ENCODE data around the gene ATXN10.

The ATXN10 gene

DNA sequence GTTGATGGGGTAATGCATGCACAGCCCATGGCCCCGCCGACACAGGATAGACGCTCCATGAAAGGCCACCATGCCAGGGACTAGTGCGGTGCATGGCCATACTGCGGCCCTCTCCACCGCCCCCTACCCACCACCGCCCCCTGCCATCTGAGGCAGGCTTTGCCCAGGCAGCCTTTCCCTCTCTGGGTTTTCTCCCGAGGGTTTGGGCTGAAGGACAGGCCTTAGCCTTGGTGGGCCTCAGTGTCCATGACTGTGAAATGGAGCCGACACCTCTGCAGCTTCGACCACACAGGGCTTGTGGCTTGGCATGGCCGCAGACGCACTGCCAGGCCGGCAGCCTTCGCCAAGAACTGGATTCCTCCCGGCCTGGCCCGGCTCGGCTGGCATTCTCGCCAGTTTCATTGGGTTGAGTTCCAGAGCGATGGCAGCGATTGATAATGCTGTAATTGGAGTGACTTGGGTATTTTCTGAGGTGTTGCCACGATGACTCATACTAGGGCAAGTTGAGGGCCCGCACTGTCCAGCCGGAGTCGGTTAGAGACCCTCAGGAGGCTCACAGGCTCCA lies 194.0 kb downstream of the ATXN10 start:
- H3K9ac ChIP-seq (ENCODE audit: low read length): no peak overlapping the region
- peaks cover 65% of the 10 kb centered on the region for H3K27me3 ChIP-seq (ENCODE audit: control insufficient read depth, insufficient read depth, low read length)
- H3K4me3 ChIP-seq (ENCODE audit: low read length): no peak overlapping the region
- H3K36me3 ChIP-seq (ENCODE audit: control insufficient read depth, insufficient read depth, low read length): no peaks in the 10 kb centered on the region
- H3K4me1 ChIP-seq (ENCODE audit: control insufficient read depth, insufficient read depth, low read length): peaks cover 13% of the 10 kb centered on the region
- H3K9me3 ChIP-seq (ENCODE audit: control insufficient read depth, low read length): no peaks in the 10 kb centered on the region

DNA sequence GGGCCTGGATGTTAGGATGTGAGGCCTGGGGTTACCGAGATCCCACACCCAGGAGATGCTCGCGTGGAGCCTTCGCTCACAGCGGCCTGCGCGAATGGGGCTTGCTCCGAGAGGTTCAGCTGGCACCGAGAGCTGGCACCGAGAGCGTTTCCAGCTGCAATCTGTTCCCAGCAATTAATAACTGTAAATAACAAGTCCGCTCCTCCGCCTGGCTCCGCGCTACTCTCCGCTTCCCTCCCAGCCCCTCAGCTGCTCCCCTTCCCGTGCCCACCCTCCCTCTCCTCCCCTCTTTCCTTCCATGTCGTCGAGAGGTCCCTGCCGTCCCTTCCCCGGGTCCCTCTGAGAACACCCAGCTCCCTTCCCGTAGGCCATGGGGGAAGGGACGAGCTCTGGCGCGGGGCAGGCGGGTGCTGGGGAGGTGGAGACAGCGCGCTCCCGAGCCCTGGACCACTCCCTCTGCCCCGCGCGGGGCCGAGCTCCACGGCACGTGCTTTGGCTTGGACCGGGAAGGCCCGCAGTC lies 194.6 kb downstream of the ATXN10 start:
- peaks cover 65% of the 10 kb centered on the region for H3K27me3 ChIP-seq (ENCODE audit: control insufficient read depth, insufficient read depth, low read length)
- no peak overlapping the region for H3K4me3 ChIP-seq (ENCODE audit: low read length)

DNA sequence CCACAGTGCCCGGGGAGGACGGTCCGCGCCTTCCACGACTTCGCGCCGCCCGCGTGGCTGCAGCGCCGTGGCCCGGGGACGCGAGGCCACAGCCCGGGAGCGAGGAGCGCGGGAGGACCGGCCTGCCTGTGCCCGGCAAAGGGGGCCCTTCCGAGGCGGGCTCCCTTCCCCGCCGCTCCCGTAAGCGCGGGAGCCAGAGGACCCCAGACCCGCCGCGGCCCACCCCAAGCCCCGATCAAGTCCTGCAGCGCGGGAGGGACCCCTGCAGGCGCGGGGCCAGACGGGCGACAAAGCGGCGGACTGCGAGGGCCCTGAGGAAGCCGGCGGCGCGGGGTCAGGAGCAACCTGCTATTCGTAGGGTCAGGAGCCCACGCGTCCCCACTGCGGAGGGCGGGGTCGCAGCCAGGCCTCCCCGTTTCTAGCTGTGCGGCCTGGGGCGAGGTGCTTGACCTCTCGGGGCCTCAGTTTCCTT lies 195.0 kb downstream of the ATXN10 start:
- Histone ChIP-seq H3K4me3 (ENCODE audit: low read length) (no peak overlapping the region), H3K9ac (ENCODE audit: low read length) (no peak overlapping the region), H3K9me3 (ENCODE audit: control insufficient read depth, low read length) (no peaks in the 10 kb centered on the region), H3K27me3 (ENCODE audit: control insufficient read depth, insufficient read depth, low read length) (peaks cover 65% of the 10 kb centered on the region), H3K36me3 (ENCODE audit: control insufficient read depth, insufficient read depth, low read length) (no peaks in the 10 kb centered on the region), H3K4me1 (ENCODE audit: control insufficient read depth, insufficient read depth, low read length) (peaks cover 13% of the 10 kb centered on the region)

More for the DNA sequence above, 194.6 kb downstream of the ATXN10 start:
- Histone ChIP-seq H3K4me1 (ENCODE audit: control insufficient read depth, insufficient read depth, low read length) (peaks cover 13% of the 10 kb centered on the region), H3K9ac (ENCODE audit: low read length) (no peak overlapping the region), H3K9me3 (ENCODE audit: control insufficient read depth, low read length) (no peaks in the 10 kb centered on the region), H3K36me3 (ENCODE audit: control insufficient read depth, insufficient read depth, low read length) (no peaks in the 10 kb centered on the region)

DNA sequence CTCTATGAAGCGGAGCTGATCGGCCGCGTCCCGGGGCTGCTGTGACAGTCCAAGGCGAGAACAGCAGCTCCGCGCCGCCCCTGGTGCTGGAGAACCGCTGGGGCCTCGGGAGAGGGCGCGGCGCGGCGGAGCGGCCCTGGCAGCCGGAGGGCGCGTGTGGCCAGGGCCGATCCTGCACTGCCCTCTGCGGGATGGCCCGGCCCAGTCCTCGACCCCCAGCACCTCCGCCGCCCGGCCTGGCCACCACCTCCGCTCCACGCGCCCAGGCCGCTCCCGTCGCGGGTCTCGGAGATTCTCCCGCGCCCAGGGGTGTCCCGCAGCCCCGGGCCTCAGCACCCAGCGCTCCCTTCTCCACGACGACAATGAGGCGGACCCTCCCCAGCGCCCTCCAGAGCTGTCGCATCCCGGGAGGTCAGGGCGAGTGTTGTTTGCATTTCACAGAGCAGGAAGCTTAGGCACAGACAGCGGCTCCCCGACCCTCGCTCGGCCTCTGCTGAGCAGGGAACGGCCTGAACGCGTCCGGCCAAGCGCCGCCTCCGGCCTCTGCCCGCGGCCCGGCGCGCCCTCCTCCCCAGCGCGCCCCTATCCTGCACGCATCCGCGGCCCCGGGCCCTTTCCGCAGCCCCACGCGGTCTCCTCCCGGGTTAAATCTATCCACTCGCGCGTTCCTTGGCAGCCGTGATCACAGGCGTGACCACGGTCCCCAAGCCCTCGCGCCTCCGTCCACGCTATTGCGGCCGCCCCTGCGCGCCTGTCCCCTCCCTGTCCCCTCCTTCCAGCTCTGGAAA lies 195.7 kb downstream of the ATXN10 start:
- H3K9ac ChIP-seq (ENCODE audit: low read length): no peak overlapping the region
- no peak overlapping the region for H3K4me3 ChIP-seq (ENCODE audit: low read length)
- no peaks in the 10 kb centered on the region for H3K9me3 ChIP-seq (ENCODE audit: control insufficient read depth, low read length)
- H3K27me3 ChIP-seq (ENCODE audit: control insufficient read depth, insufficient read depth, low read length): peaks cover 65% of the 10 kb centered on the region
- peaks cover 13% of the 10 kb centered on the region for H3K4me1 ChIP-seq (ENCODE audit: control insufficient read depth, insufficient read depth, low read length)
- no peaks in the 10 kb centered on the region for H3K36me3 ChIP-seq (ENCODE audit: control insufficient read depth, insufficient read depth, low read length)

DNA sequence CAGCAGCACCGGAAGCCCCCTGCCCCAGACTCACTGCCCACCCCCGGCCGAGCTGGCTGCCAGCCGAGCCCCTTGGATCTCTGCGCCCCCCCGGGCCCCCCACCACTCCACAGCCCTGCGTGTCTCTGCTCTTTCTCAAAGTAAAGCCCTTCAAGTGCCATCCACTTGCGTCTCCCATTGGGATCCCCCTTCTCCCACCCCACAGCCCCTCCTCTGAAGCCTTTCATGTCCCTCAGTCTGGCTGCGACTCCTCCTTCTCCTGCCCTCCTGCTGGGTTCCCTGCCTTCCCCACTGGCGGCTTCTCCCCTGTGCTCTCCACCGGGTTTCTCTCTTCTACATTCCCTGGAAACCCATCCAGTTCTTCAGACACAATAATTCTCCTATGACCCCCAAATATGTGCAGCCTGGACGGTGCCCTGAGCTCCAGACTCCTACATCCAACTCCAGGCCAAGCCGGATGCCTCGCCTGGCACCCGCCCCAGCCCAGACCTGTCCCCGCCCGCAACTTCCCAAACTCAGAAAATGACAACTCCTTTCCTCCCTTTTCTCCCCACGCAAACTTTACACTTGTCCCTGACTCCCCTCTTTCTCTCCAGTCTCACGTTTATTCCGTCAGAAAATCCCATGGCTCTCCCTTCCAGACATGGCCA lies 196.4 kb downstream of the ATXN10 start:
- Histone ChIP-seq H3K9ac (ENCODE audit: low read length) (no peak overlapping the region), H3K4me3 (ENCODE audit: low read length) (no peak overlapping the region), H3K4me1 (ENCODE audit: control insufficient read depth, insufficient read depth, low read length) (peaks cover 13% of the 10 kb centered on the region), H3K9me3 (ENCODE audit: control insufficient read depth, low read length) (no peaks in the 10 kb centered on the region), H3K36me3 (ENCODE audit: control insufficient read depth, insufficient read depth, low read length) (no peaks in the 10 kb centered on the region), H3K27me3 (ENCODE audit: control insufficient read depth, insufficient read depth, low read length) (peaks cover 65% of the 10 kb centered on the region)

DNA sequence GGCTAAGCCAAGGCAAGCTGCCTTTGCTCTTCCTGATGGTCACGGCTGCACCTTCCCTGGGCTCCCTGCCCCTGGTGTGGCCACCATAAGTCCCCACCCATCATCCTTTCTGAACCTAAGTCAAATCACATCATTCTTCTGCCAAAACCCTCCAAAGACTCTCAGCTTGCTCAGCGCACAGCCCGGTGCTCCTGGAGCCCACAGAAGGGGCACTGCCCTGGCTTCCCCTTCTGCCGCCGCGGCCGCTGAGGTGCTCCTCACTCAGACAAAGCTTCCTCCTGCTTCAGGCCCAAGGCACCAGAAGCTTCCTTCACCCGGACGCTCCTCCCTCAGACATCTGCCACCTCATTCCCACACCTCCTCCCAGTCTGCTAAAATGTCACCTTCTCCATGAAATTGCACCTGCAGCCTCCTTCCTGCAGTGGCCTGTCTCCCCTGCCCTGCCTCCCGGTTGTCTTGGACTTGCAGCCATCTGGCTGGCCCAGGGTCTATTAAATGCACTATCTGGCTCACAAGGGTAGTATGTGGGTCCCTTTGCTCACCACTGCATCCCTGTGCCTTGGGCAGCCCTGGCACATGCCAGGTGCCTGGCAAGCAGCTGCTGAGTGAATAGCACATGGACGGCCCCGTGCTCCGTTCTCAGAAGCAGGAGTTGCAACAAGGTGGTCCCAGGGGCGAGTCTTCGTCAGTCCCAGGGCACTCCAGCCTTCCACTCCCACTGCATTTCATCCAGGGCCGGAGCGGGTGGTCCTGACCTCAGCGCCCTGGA lies 197.1 kb downstream of the ATXN10 start:
- no peak overlapping the region for H3K9ac ChIP-seq (ENCODE audit: low read length)
- no peaks in the 10 kb centered on the region for H3K9me3 ChIP-seq (ENCODE audit: control insufficient read depth, low read length)
- H3K4me3 ChIP-seq (ENCODE audit: low read length): no peak overlapping the region
- H3K36me3 ChIP-seq (ENCODE audit: control insufficient read depth, insufficient read depth, low read length): no peaks in the 10 kb centered on the region
- peaks cover 65% of the 10 kb centered on the region for H3K27me3 ChIP-seq (ENCODE audit: control insufficient read depth, insufficient read depth, low read length)
- H3K4me1 ChIP-seq (ENCODE audit: control insufficient read depth, insufficient read depth, low read length): peaks cover 13% of the 10 kb centered on the region

DNA sequence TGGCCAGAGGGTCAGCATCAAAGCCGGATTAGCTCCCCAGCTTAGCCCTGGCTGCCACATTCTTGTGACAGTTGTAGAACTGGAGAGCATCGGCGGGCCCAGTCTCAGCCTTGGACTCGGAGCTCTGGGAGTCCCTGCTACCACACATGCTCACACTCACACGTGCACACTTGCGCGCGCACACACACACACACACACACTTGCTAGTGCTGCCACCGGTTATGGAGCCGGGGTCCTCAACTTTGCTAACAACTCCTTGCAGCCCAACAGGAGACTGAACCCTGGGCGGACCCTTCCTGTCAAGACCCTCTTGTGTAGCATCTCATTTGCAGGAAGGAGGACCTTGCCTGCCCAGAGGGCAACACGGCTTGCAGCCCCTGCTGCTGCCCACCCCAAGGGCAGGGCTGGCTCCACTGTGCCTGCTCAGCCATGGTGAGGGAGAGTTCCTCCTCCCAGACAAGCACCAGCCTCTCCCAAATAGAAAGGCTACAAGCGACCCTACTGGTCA lies 197.8 kb downstream of the ATXN10 start:
- Histone ChIP-seq H3K4me3 (ENCODE audit: low read length) (no peak overlapping the region), H3K4me1 (ENCODE audit: control insufficient read depth, insufficient read depth, low read length) (peaks cover 10% of the 10 kb centered on the region), H3K36me3 (ENCODE audit: control insufficient read depth, insufficient read depth, low read length) (no peaks in the 10 kb centered on the region), H3K9ac (ENCODE audit: low read length) (no peak overlapping the region), H3K9me3 (ENCODE audit: control insufficient read depth, low read length) (no peaks in the 10 kb centered on the region), H3K27me3 (ENCODE audit: control insufficient read depth, insufficient read depth, low read length) (peaks cover 60% of the 10 kb centered on the region)

DNA sequence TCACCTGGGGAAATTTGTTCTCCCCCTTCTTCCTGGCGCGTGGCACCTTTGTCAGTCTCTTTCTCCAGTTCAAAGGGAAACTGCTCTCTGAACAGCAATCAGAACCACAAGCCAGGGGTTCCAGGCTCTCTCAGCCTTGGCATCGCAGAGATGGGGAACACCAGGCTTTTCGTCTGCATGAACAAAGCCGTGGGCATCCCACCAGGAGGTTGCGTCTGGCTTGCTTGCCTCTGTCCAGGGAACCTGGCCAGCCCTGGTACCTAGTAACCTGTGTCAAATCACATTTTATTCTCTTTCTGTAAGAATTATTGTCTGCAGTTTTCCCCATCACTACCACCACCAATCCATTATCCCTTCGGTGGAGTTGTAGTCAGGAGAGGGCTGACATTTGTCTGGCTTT lies 198.4 kb downstream of the ATXN10 start:
- Histone ChIP-seq H3K9me3 (ENCODE audit: control insufficient read depth, low read length) (no peaks in the 10 kb centered on the region), H3K9ac (ENCODE audit: low read length) (no peak overlapping the region), H3K36me3 (ENCODE audit: control insufficient read depth, insufficient read depth, low read length) (no peaks in the 10 kb centered on the region), H3K4me1 (ENCODE audit: control insufficient read depth, insufficient read depth, low read length) (peaks cover 10% of the 10 kb centered on the region), H3K4me3 (ENCODE audit: low read length) (no peak overlapping the region), H3K27me3 (ENCODE audit: control insufficient read depth, insufficient read depth, low read length) (peaks cover 54% of the 10 kb centered on the region)

DNA sequence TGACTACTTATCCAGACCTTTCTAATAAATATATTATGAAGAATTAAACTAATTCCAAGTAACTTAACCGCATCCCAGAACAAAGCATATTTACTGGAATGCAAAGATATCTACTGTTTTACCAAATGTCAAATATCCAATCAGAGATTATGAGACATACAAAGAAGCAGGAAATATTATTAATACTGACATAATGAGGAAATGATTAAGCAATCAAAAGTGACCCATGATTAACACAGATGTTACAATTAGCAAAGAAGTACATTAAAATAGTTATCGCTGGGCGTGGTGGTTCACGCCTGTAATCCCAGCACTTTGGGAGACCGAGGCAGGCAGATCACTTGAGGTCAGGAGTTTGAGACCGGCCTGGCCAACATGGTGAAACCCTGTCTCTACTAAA lies 200.1 kb downstream of the ATXN10 start:
- H3K9ac ChIP-seq (ENCODE audit: low read length): no peak overlapping the region
- H3K27me3 ChIP-seq (ENCODE audit: control insufficient read depth, insufficient read depth, low read length): peaks cover 42% of the 10 kb centered on the region
- H3K4me1 ChIP-seq (ENCODE audit: control insufficient read depth, insufficient read depth, low read length): peaks cover 9% of the 10 kb centered on the region
- H3K36me3 ChIP-seq (ENCODE audit: control insufficient read depth, insufficient read depth, low read length): no peaks in the 10 kb centered on the region
- no peaks in the 10 kb centered on the region for H3K9me3 ChIP-seq (ENCODE audit: control insufficient read depth, low read length)
- H3K4me3 ChIP-seq (ENCODE audit: low read length): no peak overlapping the region

DNA sequence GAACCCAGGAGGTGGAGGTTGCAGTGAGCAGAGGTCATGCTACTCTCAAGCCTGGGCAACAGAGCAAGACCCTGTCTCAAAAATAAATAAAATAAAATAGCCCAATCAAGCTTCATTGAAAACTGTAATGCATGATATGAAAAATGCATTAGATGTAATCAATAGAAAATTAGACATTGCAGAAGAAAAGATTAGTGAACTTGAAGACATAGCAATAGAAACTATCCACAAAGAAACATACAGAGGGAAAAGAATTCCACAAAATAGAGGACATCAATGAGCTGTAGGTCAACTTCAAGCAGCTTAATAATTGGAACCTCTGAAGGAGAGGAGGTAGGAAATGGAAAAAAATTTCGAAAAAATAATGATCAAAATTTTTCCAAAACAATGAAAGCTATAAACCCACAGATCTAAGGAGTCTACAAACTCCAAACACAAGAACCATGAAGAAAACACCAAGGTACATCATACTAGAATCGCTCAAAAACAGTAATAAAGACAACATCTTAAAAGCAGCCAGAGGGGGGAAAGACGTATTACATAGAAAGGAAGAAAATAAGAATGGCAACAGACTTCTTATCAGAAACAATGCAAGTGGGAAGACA lies 201.1 kb downstream of the ATXN10 start:
- H3K36me3 ChIP-seq (ENCODE audit: control insufficient read depth, insufficient read depth, low read length): no peaks in the 10 kb centered on the region
- no peaks in the 10 kb centered on the region for H3K9me3 ChIP-seq (ENCODE audit: control insufficient read depth, low read length)
- no peak overlapping the region for H3K4me3 ChIP-seq (ENCODE audit: low read length)
- no peak overlapping the region for H3K9ac ChIP-seq (ENCODE audit: low read length)
- H3K27me3 ChIP-seq (ENCODE audit: control insufficient read depth, insufficient read depth, low read length): peaks cover 42% of the 10 kb centered on the region
- H3K4me1 ChIP-seq (ENCODE audit: control insufficient read depth, insufficient read depth, low read length): no peaks in the 10 kb centered on the region
